HEK293 (cell line): ENCODE data around the gene DAPK2.

Experiments used
- CTCF ChIA-PET: fragments of 350-600 bp; formaldehyde crosslinking; extraction: SDS; loops from one replicate; lab custom pipeline; 2021; ENCODE audit warnings: antibody characterized with exemption; lab: Yijun Ruan, JAX
- POLR2A ChIA-PET: fragments of 300-600 bp; formaldehyde crosslinking; extraction: SDS; loops from one replicate; lab custom pipeline; 2020; ENCODE audit warnings: antibody characterized with exemption, inconsistent platforms; lab: Yijun Ruan, JAX
- H3K27ac ChIP-seq: fragments of 200-500 bp; sonication (Bioruptor generic); 2 replicates; pipeline ENCODE4 v1.5.1; 2014; ENCODE audit warnings: low read depth, low read length, control low read depth, inconsistent platforms; ENCODE audit errors: extremely low read depth
- H3K36me3 ChIP-seq, 2 experiments: fragments of 200-500 bp in 1 of 2; sonication (Bioruptor generic) in 1 of 2; 1 replicate in 1 of 2; 2 replicates in 1 of 2; pipeline ENCODE4 v1.5.1; 2014 to 2017; ENCODE audit warnings: inconsistent platforms in 2 of 2, low read length in 2 of 2; ENCODE audit not compliant: control insufficient read depth in 2 of 2, insufficient read depth in 1 of 2
- H3K4me1 ChIP-seq: fragments of 200-500 bp; sonication (Bioruptor generic); 2 replicates; pipeline ENCODE4 v1.5.1; 2014; ENCODE audit warnings: mild to moderate bottlenecking, low read length, inconsistent platforms; ENCODE audit not compliant: control insufficient read depth, insufficient read depth
- H3K4me3 ChIP-seq: 2 replicates; pipeline ENCODE4 v1.5.1; 2011; ENCODE audit warnings: low read depth, mild to moderate bottlenecking, control low read depth, low read length, moderate library complexity
- H3K9me3 ChIP-seq: fragments of 200-500 bp; sonication (Bioruptor generic); 2 replicates; pipeline ENCODE4 v1.5.1; 2014; ENCODE audit warnings: low read depth, low read length, inconsistent platforms; ENCODE audit not compliant: control insufficient read depth, insufficient read depth
- GLIS1 ChIP-seq: fragments of 450-650 bp; formaldehyde crosslinking; IDR thresholded peaks from 2 replicates; pipeline ENCODE4 v1.5.1; 2016; ENCODE audit warnings: missing biosample characterization, missing genetic modification characterization
- KLF10 ChIP-seq: fragments of 450-650 bp; IDR thresholded peaks from 2 replicates; pipeline ENCODE4 v1.5.1; 2018; ENCODE audit warnings: missing biosample characterization, mild to moderate bottlenecking, missing genetic modification characterization
- REPIN1 ChIP-seq: fragments of 450-650 bp; formaldehyde crosslinking; IDR thresholded peaks from 2 replicates; pipeline ENCODE4 v1.5.1; 2017; ENCODE audit warnings: missing biosample characterization, missing genetic modification characterization, low read depth
- REST ChIP-seq: fragments of 450-650 bp; formaldehyde crosslinking; IDR thresholded peaks from 2 replicates; pipeline ENCODE4 v1.5.1; 2016; ENCODE audit warnings: missing biosample characterization, missing genetic modification characterization
- SP7 ChIP-seq: fragments of 450-650 bp; formaldehyde crosslinking; IDR thresholded peaks from 2 replicates; pipeline ENCODE4 v1.5.1; 2016; ENCODE audit warnings: missing biosample characterization, missing genetic modification characterization
- WT1 ChIP-seq: fragments of 450-650 bp; formaldehyde crosslinking; IDR thresholded peaks from 2 replicates; pipeline ENCODE4 v1.5.1; 2016; ENCODE audit warnings: missing biosample characterization, missing genetic modification characterization
- ZBTB17 ChIP-seq: fragments of 450-650 bp; formaldehyde crosslinking; IDR thresholded peaks from 2 replicates; pipeline ENCODE4 v1.5.1; 2016; ENCODE audit warnings: missing biosample characterization, missing genetic modification characterization
- ZBTB49 ChIP-seq: fragments of 450-650 bp; formaldehyde crosslinking; IDR thresholded peaks from 2 replicates; pipeline ENCODE4 v1.5.1; 2016; ENCODE audit warnings: missing biosample characterization, missing genetic modification characterization, low read depth
- ZBTB6 ChIP-seq: fragments of 450-650 bp; formaldehyde crosslinking; IDR thresholded peaks from 2 replicates; pipeline ENCODE4 v1.5.1; 2017; ENCODE audit warnings: missing biosample characterization, missing genetic modification characterization
- ZFP37 ChIP-seq: fragments of 450-650 bp; formaldehyde crosslinking; IDR thresholded peaks from 2 replicates; pipeline ENCODE4 v1.5.1; 2016; ENCODE audit warnings: missing biosample characterization, missing genetic modification characterization
- ZNF114 ChIP-seq: fragments of 450-650 bp; formaldehyde crosslinking; IDR thresholded peaks from 2 replicates; pipeline ENCODE4 v1.5.0; 2017; ENCODE audit warnings: missing biosample characterization, missing genetic modification characterization
- ZNF132 ChIP-seq: fragments of 450-650 bp; formaldehyde crosslinking; IDR thresholded peaks from 2 replicates; pipeline ENCODE4 v1.5.1; 2017; ENCODE audit warnings: missing biosample characterization, missing genetic modification characterization, borderline replicate concordance
- ZNF513 ChIP-seq: fragments of 450-650 bp; IDR thresholded peaks from 2 replicates; pipeline ENCODE4 v1.5.1; 2018; ENCODE audit warnings: missing biosample characterization, missing genetic modification characterization
- ZNF544 ChIP-seq: fragments of 450-650 bp; formaldehyde crosslinking; IDR thresholded peaks from 2 replicates; pipeline ENCODE4 v1.5.0; 2017; ENCODE audit warnings: missing biosample characterization, missing genetic modification characterization
- ZNF548 ChIP-seq: fragments of 450-650 bp; formaldehyde crosslinking; IDR thresholded peaks from 2 replicates; pipeline ENCODE4 v1.5.1; 2016; ENCODE audit warnings: missing biosample characterization, missing genetic modification characterization
- ZNF747 ChIP-seq: fragments of 450-650 bp; formaldehyde crosslinking; IDR thresholded peaks from 2 replicates; pipeline ENCODE4 v1.5.1; 2016; ENCODE audit warnings: missing biosample characterization, missing genetic modification characterization
- ZNF843 ChIP-seq: fragments of 450-650 bp; formaldehyde crosslinking; IDR thresholded peaks from 2 replicates; pipeline ENCODE4 v1.5.1; 2016; ENCODE audit warnings: missing biosample characterization, missing genetic modification characterization

DAPK2 gene

GRCh38 chr15:63874616-63875015 is 171.7 kb downstream of the DAPK2 start:
- H3K9me3 ChIP-seq, result no peaks in the 10 kb centered on the region
- H3K27ac ChIP-seq, result no peak overlapping the region
- no peak for TF ChIP-seq REPIN1 (tag by site-specific recombination)
- 0 out of 2 replicates have a peak, but pooled peaks have one; percentile 12 for TF ChIP-seq GLIS1
- H3K4me1 ChIP-seq, result no peaks in the 10 kb centered on the region
- ChIA-PET CTCF (no interaction called here), POLR2A (no interaction called here)
- H3K4me3 ChIP-seq, result no peak overlapping the region
- H3K36me3 ChIP-seq, result no peaks in the 10 kb centered on the region

GRCh38 chr15:63872759-63873510 is 173.3 kb downstream of the DAPK2 start:
- Histone ChIP-seq H3K36me3 (no peaks in the 10 kb centered on the region), H3K9me3 (no peaks in the 10 kb centered on the region), H3K4me1 (no peaks in the 10 kb centered on the region), H3K27ac (no peak overlapping the region), H3K4me3 (no peak overlapping the region)
- ChIA-PET CTCF (interaction anchor here (0.9 kb wide), 1 partner anchor 19 kb away, joined by 4 read pairs; no protein-coding TSS in a partner anchor), POLR2A (no interaction called here)
- TF ChIP-seq ZNF544 (no peak), ZFP37 (no peak), ZNF548 (no peak), SP7 (tag by site-specific recombination) (no peak), ZNF132 (tag by site-specific recombination) (peak; percentile 96; the same call in 1 of the 2 replicates), ZNF843 (tag by site-specific recombination) (no peak), ZNF747 (tag by site-specific recombination) (no peak), KLF10 (tag by site-specific recombination) (no peak)

GRCh38 chr15:63870487-63871209 is 175.6 kb downstream of the DAPK2 start:
- H3K36me3 ChIP-seq, result no peaks in the 10 kb centered on the region
- no peak for TF ChIP-seq ZNF114 (tag by site-specific recombination)
- TF ChIP-seq WT1 (tag by site-specific recombination), result no peak
- TF ChIP-seq ZBTB49 (tag by site-specific recombination), result no peak
- peak; percentile 97 for TF ChIP-seq REST (tag by site-specific recombination)
- TF ChIP-seq ZBTB6 (tag by site-specific recombination), result 0 out of 2 replicates have a peak, but pooled peaks have one; percentile 25
- peak; percentile 64 for TF ChIP-seq ZBTB17 (tag by site-specific recombination)
- TF ChIP-seq ZNF513 (tag by site-specific recombination), result no peak
- no peaks in the 10 kb centered on the region for H3K4me1 ChIP-seq
- no peak overlapping the region for H3K4me3 ChIP-seq
- ChIA-PET CTCF (interaction anchor here (0.6 to 0.9 kb wide), 3 partner anchors 260 to 1565 kb away, joined by 4 to 5 read pairs (median 4); no protein-coding TSS in a partner anchor), POLR2A (interaction anchor here (0.9 kb wide), 1 partner anchor 38 kb away, joined by 3 read pairs; no protein-coding TSS in a partner anchor)
- H3K27ac ChIP-seq, result no peak overlapping the region
- H3K9me3 ChIP-seq, result no peaks in the 10 kb centered on the region
